GM20000 (cell line): ENCODE results near the gene UBC.
"Not testable (repeated sequence)": the region's sequence is repeated elsewhere in the genome, so short reads cannot be mapped to it uniquely, and the experiment has no call there.

Experiments
- DNase-seq: peaks from one replicate; pipeline ENCODE4 v3.0.0; 2012; ENCODE audit warnings: low spot score
- TF ChIP-seq, protein P1 (sequence below): IDR thresholded peaks from 2 replicates; pipeline ENCODE4 v1.5.1; 2012; ENCODE audit warnings: mild to moderate bottlenecking, control low read depth; ENCODE audit errors: extremely low read depth, missing control alignments

Gene UBC

GRCh38 chr12:124898923-124899294 is 15.5 kb downstream of the UBC start:
- TF ChIP-seq, protein P1, sequence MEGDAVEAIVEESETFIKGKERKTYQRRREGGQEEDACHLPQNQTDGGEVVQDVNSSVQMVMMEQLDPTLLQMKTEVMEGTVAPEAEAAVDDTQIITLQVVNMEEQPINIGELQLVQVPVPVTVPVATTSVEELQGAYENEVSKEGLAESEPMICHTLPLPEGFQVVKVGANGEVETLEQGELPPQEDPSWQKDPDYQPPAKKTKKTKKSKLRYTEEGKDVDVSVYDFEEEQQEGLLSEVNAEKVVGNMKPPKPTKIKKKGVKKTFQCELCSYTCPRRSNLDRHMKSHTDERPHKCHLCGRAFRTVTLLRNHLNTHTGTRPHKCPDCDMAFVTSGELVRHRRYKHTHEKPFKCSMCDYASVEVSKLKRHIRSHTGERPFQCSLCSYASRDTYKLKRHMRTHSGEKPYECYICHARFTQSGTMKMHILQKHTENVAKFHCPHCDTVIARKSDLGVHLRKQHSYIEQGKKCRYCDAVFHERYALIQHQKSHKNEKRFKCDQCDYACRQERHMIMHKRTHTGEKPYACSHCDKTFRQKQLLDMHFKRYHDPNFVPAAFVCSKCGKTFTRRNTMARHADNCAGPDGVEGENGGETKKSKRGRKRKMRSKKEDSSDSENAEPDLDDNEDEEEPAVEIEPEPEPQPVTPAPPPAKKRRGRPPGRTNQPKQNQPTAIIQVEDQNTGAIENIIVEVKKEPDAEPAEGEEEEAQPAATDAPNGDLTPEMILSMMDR, result no peak
- no peak for DNase-seq

DNA sequence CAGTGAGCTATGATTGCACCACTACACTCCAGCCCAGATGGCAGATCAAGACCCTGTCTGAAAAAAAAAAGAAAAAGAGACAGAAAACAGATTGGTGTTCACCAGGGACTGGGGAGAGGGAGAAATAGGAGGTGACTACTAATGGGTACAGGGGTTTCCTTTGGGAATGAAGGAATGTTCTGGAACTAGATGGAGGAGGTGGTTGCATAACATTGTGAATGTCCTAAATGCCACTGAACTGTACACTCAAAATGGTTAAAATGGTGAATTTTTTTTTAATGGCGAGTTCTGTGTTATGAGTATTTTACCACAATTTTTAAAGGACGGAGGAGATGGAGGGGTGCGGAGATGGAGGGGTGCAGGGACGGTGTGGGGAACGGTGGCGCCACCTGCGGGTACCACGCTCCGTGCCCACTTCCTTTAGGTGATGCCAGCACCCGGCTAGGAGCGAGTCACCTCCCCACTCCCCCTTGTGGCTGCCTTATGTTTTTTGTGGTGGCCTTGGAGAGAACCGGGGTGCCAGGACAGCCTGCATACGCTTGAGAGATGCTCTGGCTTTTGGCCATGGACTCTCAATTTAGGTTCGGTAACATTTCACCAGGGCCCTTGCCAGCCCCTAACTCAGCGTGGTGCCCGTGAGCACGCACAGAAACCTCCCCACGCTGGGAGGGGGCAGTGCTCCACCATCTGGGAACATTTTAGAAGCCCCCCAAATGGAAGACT is 16.1 kb downstream of the UBC start:
- peak; percentile 49 for DNase-seq
- TF ChIP-seq, protein P1, result peak; percentile 66

- DNase-seq, result no peak
- TF ChIP-seq, protein P1, result no peak
Measured at GRCh38 chr12:124896461-124896860, 18.0 kb downstream of the UBC start.

DNA sequence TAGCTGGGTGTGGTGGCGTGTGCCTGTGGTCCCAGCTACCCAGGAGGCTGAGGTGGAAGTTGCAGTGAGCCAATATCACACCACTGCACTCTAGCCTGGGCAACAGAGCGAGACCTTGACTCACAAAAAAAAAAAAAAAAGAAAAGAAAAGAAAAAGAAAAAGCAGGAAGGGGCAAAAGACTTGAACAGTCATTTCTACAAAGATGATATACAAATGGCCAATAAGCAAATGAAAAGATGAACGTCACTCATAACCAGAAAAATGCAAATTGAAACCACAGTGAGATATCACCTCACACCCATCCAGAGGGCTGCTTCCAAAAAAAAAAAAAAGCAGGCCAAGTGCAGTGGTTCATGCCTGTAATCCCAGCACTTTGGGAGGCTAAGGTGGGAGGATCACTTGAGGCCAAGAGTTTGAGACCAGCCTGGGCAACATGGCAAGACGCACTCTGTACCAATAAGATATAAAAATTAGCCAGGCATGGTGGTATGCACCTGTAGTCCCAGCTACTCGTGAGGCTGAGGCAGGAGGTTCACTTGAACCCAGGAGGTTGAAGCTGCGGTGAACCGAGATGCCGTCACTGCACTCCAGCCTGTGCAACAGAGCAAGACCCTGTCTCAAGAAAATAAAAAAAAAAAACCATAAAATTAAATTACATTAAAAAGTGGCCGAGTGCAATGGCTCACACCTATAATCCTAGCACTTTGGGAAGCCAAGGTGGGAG is 20.5 kb downstream of the UBC start:
- DNase-seq, result no peak

GRCh38 chr12:124888260-124888659 is 26.2 kb downstream of the UBC start:
- TF ChIP-seq, protein P1, result no peak
- no peak for DNase-seq

More for the DNA sequence above, 20.5 kb downstream of the UBC start:
- TF ChIP-seq, protein P1, result no peak

- not testable (repeated sequence) for DNase-seq
Measured at GRCh38 chr12:124887766-124888165, 26.7 kb downstream of the UBC start.

DNA sequence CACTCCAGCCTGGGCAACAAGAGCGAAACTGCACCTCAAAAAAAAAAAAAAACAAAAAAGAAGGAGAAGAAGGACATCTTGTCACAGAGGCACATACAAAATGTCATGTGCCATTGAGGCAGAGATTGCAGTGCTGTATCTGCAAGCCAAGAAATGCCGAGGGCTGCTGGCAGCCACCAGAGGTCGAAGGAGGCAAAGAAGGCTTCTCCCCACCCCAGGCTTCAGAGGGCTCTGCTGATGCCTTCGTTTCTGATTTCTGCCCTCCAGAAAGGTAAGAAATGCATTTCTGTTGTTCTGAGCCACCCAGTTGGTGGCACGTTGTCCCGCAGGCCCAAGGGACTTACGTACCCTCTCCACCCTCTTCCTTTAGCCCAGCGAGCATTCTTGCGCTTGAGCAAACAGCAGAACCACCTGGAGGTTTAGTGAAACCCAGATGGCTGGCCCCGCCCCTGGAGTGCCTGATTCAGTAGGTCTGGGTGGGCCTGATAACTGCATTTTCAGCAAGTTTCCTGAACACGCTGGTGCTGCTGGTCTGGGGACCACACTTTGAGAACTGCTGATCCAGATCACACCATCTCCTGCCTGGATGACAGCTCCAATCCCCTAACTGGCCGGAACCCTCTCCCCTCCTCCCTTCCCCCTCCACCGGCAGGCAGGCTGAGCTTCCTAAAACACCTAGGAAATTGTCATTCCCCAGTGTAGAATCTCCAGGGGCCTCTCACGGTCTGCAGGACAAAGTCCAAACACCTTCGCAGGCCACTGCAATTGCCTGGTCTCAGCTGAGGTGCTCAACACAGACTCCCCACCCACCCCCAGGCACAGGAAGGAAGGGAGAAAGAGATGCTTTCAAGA is 29.6 kb downstream of the UBC start:
- TF ChIP-seq, protein P1, result no peak
- no peak for DNase-seq
